BJ (cell line): ENCODE measurements around the gene ATP11C. TPM values are rescaled to one million over a fixed set of nuclear protein-coding genes. Genes with fewer than 3 reads are reported as not detected.
"Not testable (repeated sequence)": the region's sequence is repeated elsewhere in the genome, so short reads cannot be mapped to it uniquely, and the experiment has no call there.

Experiments
- CTCF ChIA-PET: fragments of 350-600 bp; formaldehyde crosslinking; extraction: SDS; loops from one replicate; lab custom pipeline; 2021; ENCODE audit warnings: antibody characterized with exemption, inconsistent platforms; lab: Yijun Ruan, JAX
- POLR2A ChIA-PET: fragments of 300-600 bp; sonication (Branson Sonifier 250); formaldehyde crosslinking; extraction: SDS; loops from one replicate; lab custom pipeline; 2021; ENCODE audit warnings: antibody characterized with exemption; lab: Charles Lee
- DNase-seq: peaks from one replicate; pipeline ENCODE4 v3.0.0-alpha.2; 2011; ENCODE audit warnings: low read depth
- H3K27me3 ChIP-seq: 2 replicates; pipeline ENCODE4 v1.6.0; 2011; ENCODE audit warnings: low read length; ENCODE audit not compliant: control insufficient read depth, insufficient read depth
- H3K36me3 ChIP-seq: 2 replicates; pipeline ENCODE4 v1.5.1; 2011; ENCODE audit warnings: low read length; ENCODE audit not compliant: control insufficient read depth, insufficient read depth
- H3K4me3 ChIP-seq: 2 replicates; pipeline ENCODE4 v1.5.1; 2011; ENCODE audit warnings: low read depth, mild to moderate bottlenecking, control low read depth, low read length
- polyA plus RNA-seq: library from polyadenylated mRNA; depleted of rRNA; stranded (reverse); fragments of >200 nt; gene quantifications from 2 replicates; pipeline ENCODE4 v1.2.3, GENCODE V29; 2011
- TF ChIP-seq, protein P1 (sequence below): IDR thresholded peaks from 2 replicates; pipeline ENCODE4 v1.5.1; 2011; ENCODE audit warnings: low read depth, mild to moderate bottlenecking, control low read depth, inconsistent platforms, low read length, moderate library complexity; ENCODE audit not compliant: insufficient read depth

Gene ATP11C
- polyA plus RNA-seq, 1 experiment, result 7.7 TPM

DNA sequence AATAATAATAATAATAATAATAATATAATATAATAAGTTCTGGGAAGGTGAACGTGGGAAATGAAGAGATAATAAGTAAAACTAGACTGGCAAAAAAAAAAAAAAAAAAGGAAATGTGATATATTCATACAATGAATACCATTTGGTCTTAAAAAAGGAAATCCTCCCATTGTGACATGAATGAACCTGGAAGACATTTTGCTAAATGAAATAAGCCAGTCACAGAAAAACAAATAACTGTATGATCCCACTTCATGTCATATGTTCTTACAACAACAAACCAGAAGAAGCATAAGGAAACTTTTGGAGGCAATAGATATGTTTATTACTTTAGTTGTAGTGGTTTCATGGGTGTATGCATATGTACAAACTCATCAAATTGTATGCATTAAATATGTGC is 63.1 kb downstream of the ATP11C start:
- H3K27me3 ChIP-seq, result no peaks in the 10 kb centered on the region
- no peak for DNase-seq
- CTCF ChIA-PET, result no interaction called here
- H3K4me3 ChIP-seq, result no peak overlapping the region
- POLR2A ChIA-PET, result no interaction called here
- no peaks in the 10 kb centered on the region for H3K36me3 ChIP-seq
- TF ChIP-seq, protein P1, sequence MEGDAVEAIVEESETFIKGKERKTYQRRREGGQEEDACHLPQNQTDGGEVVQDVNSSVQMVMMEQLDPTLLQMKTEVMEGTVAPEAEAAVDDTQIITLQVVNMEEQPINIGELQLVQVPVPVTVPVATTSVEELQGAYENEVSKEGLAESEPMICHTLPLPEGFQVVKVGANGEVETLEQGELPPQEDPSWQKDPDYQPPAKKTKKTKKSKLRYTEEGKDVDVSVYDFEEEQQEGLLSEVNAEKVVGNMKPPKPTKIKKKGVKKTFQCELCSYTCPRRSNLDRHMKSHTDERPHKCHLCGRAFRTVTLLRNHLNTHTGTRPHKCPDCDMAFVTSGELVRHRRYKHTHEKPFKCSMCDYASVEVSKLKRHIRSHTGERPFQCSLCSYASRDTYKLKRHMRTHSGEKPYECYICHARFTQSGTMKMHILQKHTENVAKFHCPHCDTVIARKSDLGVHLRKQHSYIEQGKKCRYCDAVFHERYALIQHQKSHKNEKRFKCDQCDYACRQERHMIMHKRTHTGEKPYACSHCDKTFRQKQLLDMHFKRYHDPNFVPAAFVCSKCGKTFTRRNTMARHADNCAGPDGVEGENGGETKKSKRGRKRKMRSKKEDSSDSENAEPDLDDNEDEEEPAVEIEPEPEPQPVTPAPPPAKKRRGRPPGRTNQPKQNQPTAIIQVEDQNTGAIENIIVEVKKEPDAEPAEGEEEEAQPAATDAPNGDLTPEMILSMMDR, result no peak

DNA sequence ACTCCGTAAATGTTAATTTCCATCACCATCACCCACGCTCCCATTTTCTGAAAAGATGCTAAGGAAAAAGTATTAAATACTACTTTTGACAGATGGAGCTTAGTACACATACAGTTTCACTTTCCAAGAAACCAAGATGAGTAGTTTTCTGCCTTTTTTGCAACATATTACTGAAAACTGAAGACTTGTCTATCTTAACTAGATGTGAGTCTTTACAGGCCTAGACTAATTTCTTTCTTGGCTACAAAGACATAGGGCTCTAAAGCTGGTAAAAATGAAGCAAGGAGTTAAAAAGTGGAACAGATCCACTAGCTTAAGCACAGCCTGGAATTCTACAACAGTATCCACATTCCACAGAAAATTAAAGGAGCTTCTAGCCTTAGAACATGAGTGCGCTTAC is 68.2 kb downstream of the ATP11C start:
- TF ChIP-seq, protein P1, result no peak
- H3K36me3 ChIP-seq, result no peaks in the 10 kb centered on the region
- H3K27me3 ChIP-seq, result no peaks in the 10 kb centered on the region
- no peak for DNase-seq
- CTCF ChIA-PET, result no interaction called here
- POLR2A ChIA-PET, result no interaction called here
- H3K4me3 ChIP-seq, result no peak overlapping the region

DNA sequence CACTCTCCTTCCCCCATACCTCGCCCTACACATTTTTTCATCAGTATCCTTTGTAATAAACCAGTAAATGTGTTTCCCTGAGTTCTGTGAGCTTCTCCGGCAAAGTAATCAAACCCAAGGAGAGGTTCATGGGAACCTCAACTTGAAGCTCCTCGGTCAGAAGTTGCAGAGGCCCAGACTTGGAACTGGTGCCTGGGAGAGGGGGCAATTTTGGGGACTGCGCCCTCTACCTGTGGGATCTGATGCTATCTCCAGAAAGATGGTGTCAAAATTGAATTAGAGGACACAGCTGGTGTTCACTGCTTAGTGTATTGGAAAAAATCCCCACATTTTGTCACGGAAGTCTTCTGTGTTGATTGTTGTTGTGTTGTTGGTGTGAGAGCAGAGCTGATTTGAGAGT is 70.6 kb downstream of the ATP11C start:
- no peaks in the 10 kb centered on the region for H3K27me3 ChIP-seq
- ChIA-PET CTCF (interaction anchor here (1.3 kb wide), 1 partner anchor 20 kb away, joined by 3 read pairs; no protein-coding TSS in a partner anchor), POLR2A (no interaction called here)
- TF ChIP-seq, protein P1, result no peak
- H3K4me3 ChIP-seq, result no peak overlapping the region
- no peaks in the 10 kb centered on the region for H3K36me3 ChIP-seq
- no peak for DNase-seq

DNA sequence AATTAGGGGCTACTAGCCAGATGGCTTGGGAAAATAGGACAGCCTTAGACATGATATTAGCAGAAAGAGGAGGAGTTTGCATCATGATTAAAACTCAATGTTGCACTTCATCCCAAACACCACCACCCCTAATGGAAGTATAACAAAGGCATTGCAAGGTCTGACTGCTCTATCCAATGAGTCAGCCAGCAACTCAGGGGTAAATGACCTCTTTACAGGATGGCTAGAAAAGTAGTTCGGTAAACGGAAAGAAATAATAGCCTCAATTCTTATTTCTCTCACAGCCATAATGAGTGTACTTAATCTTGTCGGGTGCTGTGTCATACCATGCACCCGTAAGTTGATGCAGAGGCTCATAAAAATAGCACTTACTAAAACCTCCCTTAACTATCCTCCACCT is 76.0 kb downstream of the ATP11C start:
- POLR2A ChIA-PET, DNase-seq, CTCF ChIA-PET, H3K36me3 ChIP-seq, H3K27me3 ChIP-seq, H3K4me3 ChIP-seq: not testable (repeated sequence)

DNA sequence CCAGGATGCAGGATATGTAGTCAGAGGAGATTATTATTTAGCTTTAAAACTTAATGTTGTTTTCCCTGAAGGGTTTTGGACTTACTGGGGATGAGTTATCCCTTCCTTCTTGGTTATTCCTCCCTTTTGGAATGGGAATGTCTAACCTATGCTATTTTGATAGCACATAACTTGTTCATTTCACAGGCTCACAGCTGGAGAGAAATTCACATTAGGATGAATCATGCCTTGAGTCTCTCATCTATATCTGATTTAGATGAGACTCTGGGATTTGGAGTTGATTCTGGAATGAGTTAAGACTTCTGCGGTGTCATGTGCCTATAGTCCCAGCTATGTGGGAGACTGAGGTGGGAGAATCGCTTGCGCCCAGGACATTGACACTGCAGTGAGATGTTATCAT is 81.1 kb downstream of the ATP11C start:
- CTCF ChIA-PET, result no interaction called here

DNA sequence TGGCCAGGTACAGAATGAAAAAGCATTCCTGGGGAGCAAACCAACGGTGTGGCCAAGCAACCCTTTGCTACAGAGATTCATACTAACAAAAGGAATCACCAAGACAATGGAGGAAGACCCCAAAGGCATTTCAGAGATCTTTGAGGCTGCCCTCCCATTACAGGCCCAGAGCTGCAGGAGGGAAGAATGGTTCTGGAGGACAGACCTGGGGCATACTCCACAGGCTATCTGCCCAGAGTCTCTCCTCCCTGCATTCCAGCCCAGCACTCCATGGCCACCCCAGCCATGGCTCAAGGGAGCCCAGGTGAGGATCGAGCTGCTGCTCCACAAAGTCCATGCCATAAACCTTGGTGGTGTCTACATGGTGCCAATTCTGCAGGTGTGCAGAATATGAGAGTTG is 81.9 kb downstream of the ATP11C start:
- Histone ChIP-seq H3K36me3 (no peaks in the 10 kb centered on the region), H3K27me3 (no peaks in the 10 kb centered on the region), H3K4me3 (no peak overlapping the region)
- CTCF ChIA-PET, result no interaction called here
- POLR2A ChIA-PET, result no interaction called here
- DNase-seq, result no peak
- TF ChIP-seq, protein P1, result no peak

More for the DNA sequence above, 81.1 kb downstream of the ATP11C start:
- H3K36me3 ChIP-seq, result no peaks in the 10 kb centered on the region
- H3K27me3 ChIP-seq, result no peaks in the 10 kb centered on the region
- POLR2A ChIA-PET, result no interaction called here
- peak; percentile 11 for DNase-seq
- TF ChIP-seq, protein P1, result no peak
- no peak overlapping the region for H3K4me3 ChIP-seq
